SU-DHL-6 (cell line): ENCODE results near the gene HYAL1.

Experiments
- CTCF ChIP-seq: fragments of 200-600 bp; sonication (generic); IDR thresholded peaks from one replicate; pipeline ENCODE4 v1.5.1; 2017; ENCODE audit warnings: antibody characterized with exemption, mild to moderate bottlenecking, low read length, moderate library complexity; ENCODE audit not compliant: insufficient read depth, poor library complexity, severe bottlenecking
- EZH2phosphoT487 ChIP-seq: fragments of 200-600 bp; sonication (generic), shearing (Covaris generic); conservative IDR thresholded peaks from 2 replicates; pipeline ENCODE4 v1.6.1; 2018; ENCODE audit warnings: mild to moderate bottlenecking, antibody characterized with exemption, low read length, moderate library complexity, mixed read lengths

DNA sequence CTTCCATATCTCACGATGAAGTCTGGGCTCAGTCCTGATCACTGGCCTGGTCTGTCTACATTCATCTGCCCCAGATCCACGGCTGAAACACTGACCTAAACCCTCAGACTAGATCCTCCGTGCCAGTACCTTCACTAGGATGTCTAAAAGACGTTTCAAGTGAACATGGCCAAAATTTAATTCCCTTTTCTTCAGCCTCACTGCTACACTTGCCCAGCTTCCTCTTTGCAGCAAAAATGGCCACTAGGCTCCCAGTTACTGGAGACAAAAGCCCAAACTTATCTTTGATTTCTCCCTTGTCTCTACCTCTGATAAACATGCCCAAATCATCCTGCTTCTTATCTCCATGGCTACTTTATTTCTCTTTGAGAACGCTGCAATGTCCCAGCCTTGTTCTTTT lies 35.6 kb upstream of the HYAL1 start:
- TF ChIP-seq CTCF (no peak), EZH2phosphoT487 (no peak)
